Astrocyte of the cerebellum (primary cell): Measurements from ENCODE around the gene NOL4L.

Experiments
- DNase-seq: peaks from one replicate; pipeline ENCODE4 v3.0.0-alpha.2; 2011; ENCODE audit warnings: low read depth
- H3K4me3 ChIP-seq: 2 replicates; pipeline ENCODE4 v1.5.1; 2011; ENCODE audit warnings: mild to moderate bottlenecking, low read depth, low read length, moderate library complexity
- CTCF ChIP-seq: IDR thresholded peaks from 2 replicates; pipeline ENCODE4 v1.5.1; 2012; ENCODE audit warnings: low read length, low read depth, moderate library complexity, mild to moderate bottlenecking; ENCODE audit errors: missing control alignments
- in situ Hi-C: cut with HindIII; loops from 2 replicates; pipeline ENCODE4 v1.10.0; 2017; ENCODE audit warnings: low sequenced_read_pairs

NOL4L gene

GRCh38 chr20:32452776-32453466 lies 132.2 kb downstream of the NOL4L start:
- TF ChIP-seq CTCF: no peak
- in situ Hi-C loops: no loop called here
- H3K4me3 ChIP-seq: no peak overlapping the region
- DNase-seq: no peak

GRCh38 chr20:32451682-32452461 lies 133.3 kb downstream of the NOL4L start:
- H3K4me3 ChIP-seq: no peak overlapping the region
- no peak for TF ChIP-seq CTCF
- no peak for DNase-seq
- in situ Hi-C loops: no loop called here

GRCh38 chr20:32451340-32451681 lies 133.8 kb downstream of the NOL4L start:
- in situ Hi-C loops: no loop called here
- H3K4me3 ChIP-seq: no peak overlapping the region
- no peak for TF ChIP-seq CTCF
- no peak for DNase-seq

- no peak for DNase-seq
- in situ Hi-C loops: no loop called here
- no peak overlapping the region for H3K4me3 ChIP-seq
- TF ChIP-seq CTCF: no peak
Observed at GRCh38 chr20:32450484-32451061, 134.6 kb downstream of the NOL4L start.

GRCh38 chr20:32449890-32450401 lies 135.2 kb downstream of the NOL4L start:
- no peak for TF ChIP-seq CTCF
- in situ Hi-C loops: no loop called here
- no peak for DNase-seq

GRCh38 chr20:32449057-32449889 lies 135.9 kb downstream of the NOL4L start:
- in situ Hi-C loops: no loop called here
- no peak for DNase-seq
- no peak for TF ChIP-seq CTCF
- no peak overlapping the region for H3K4me3 ChIP-seq

More at GRCh38 chr20:32449890-32450401, 135.2 kb downstream of the NOL4L start:
- H3K4me3 ChIP-seq: no peak overlapping the region
